GM12878 (cell line): ENCODE results near the gene EPB41L2. TPM values are rescaled to one million over a fixed set of nuclear protein-coding genes. Genes with fewer than 3 reads are reported as not detected.

Experiments used
- ATAC-seq: fragments of 200-7000 bp; cut with Tn5 transposase; 3 replicates; pipeline ENCODE4 v1.9.1; 2020; ENCODE audit warnings: mild to moderate bottlenecking, moderate library complexity
- BruUV-seq: library from RNA; stranded (reverse); fragments of 400-500 nt; replicated peaks from 2 replicates; lab custom pipeline; 2021; lab: Mats Ljungman, UMichigan
- CTCF ChIA-PET: fragments of 300-600 bp; sonication (Branson Sonifier 250); formaldehyde crosslinking; extraction: SDS; loops from one replicate; lab custom pipeline; 2021; ENCODE audit warnings: inconsistent platforms; lab: Yijun Ruan, JAX
- POLR2A ChIA-PET: fragments of 350-600 bp; formaldehyde crosslinking; extraction: SDS; loops from one replicate; lab custom pipeline; 2021; ENCODE audit warnings: inconsistent platforms; lab: Charles Lee
- RAD21 ChIA-PET: fragments of 300-600 bp; sonication (Branson Sonifier 250); formaldehyde crosslinking; loops from one replicate; lab custom pipeline; 2023; ENCODE audit warnings: antibody characterized with exemption; ENCODE audit not compliant: unreplicated experiment; lab: Charles Lee
- SMC1A ChIA-PET: fragments of 300-600 bp; sonication (Branson Sonifier 250); formaldehyde crosslinking; loops from one replicate; lab custom pipeline; 2023; ENCODE audit not compliant: unreplicated experiment, uncharacterized antibody; lab: Charles Lee
- DNase-seq: peaks from one replicate; pipeline ENCODE4 v3.0.0-alpha.2; 2011; ENCODE audit warnings: low read depth, low spot score
- FAIRE-seq: peaks from 3 replicates; lab custom pipeline; 2011; peaks lifted over from hg19 to GRCh38; lab: Jason Lieb, UNC
- H2AFZ ChIP-seq: 2 replicates; pipeline ENCODE4 v1.6.0; 2011; ENCODE audit warnings: low read depth, low read length, control low read depth; ENCODE audit not compliant: control insufficient read depth
- H3K27ac ChIP-seq: 2 replicates; pipeline ENCODE4 v1.5.1; 2011; ENCODE audit warnings: control low read depth; ENCODE audit not compliant: control insufficient read depth, insufficient read depth
- H3K27me3 ChIP-seq, 2 experiments: replicated peaks in 1 of 2; 2 replicates each; pipeline versions ENCODE4 v1.6.0 to v1.6.1; 2011; ENCODE audit warnings: low read length in 1 of 2; ENCODE audit not compliant: control insufficient read depth in 2 of 2, insufficient read depth in 2 of 2
- H3K36me3 ChIP-seq, 2 experiments: 2 replicates each; pipeline ENCODE4 v1.5.1; 2011; ENCODE audit warnings: low read length in 1 of 2; ENCODE audit not compliant: control insufficient read depth in 2 of 2, insufficient read depth in 2 of 2
- H3K4me1 ChIP-seq: 2 replicates; pipeline ENCODE4 v1.6.1; 2011; ENCODE audit warnings: mild to moderate bottlenecking, low read length, moderate library complexity, mixed read lengths; ENCODE audit not compliant: control insufficient read depth, insufficient read depth
- H3K4me2 ChIP-seq: 2 replicates; pipeline ENCODE4 v1.6.0; 2011; ENCODE audit warnings: control low read depth; ENCODE audit not compliant: control insufficient read depth, insufficient read depth
- H3K4me3 ChIP-seq: fragments of 200-600 bp; sonication (generic); 2 replicates; pipeline ENCODE4 v1.5.1; 2016
- H3K79me2 ChIP-seq: 2 replicates; pipeline ENCODE4 v1.6.0; 2011; ENCODE audit warnings: low read length; ENCODE audit not compliant: control insufficient read depth, insufficient read depth
- H3K9ac ChIP-seq: 2 replicates; pipeline ENCODE4 v1.8.0; 2011; ENCODE audit warnings: low read length, control low read depth, mixed read lengths; ENCODE audit not compliant: control insufficient read depth, insufficient read depth
- H3K9me3 ChIP-seq: replicated peaks from 3 replicates; pipeline ENCODE4 v1.5.1; 2011; ENCODE audit warnings: mild to moderate bottlenecking, low read length; ENCODE audit not compliant: control insufficient read depth, insufficient read depth
- H4K20me1 ChIP-seq: 2 replicates; pipeline ENCODE4 v1.6.0; 2011; ENCODE audit not compliant: control insufficient read depth, insufficient read depth
- CEBPZ ChIP-seq: fragments of 150-350 bp; IDR thresholded peaks from 2 replicates; pipeline ENCODE4 v1.6.1; 2016; ENCODE audit warnings: low read depth, low read length
- CHD1 ChIP-seq: IDR thresholded peaks from 2 replicates; pipeline ENCODE4 v1.6.1; 2012; ENCODE audit warnings: low read depth, low read length, improper control_type of control experiment
- EGR1 ChIP-seq, 2 experiments: IDR thresholded peaks; 1 replicate in 1 of 2; 2 replicates in 1 of 2; pipeline ENCODE4 v1.6.1; 2011 to 2012; ENCODE audit warnings: low read depth in 2 of 2, low read length in 2 of 2, borderline replicate concordance in 1 of 2, mild to moderate bottlenecking in 1 of 2, moderate library complexity in 1 of 2
- HSF1 ChIP-seq: fragments of 150-350 bp; IDR thresholded peaks from 2 replicates; pipeline ENCODE4 v1.6.1; 2014; ENCODE audit warnings: mild to moderate bottlenecking, low read depth, low read length
- NFYA ChIP-seq: IDR thresholded peaks from 2 replicates; pipeline ENCODE4 v1.6.1; 2011; ENCODE audit warnings: low read depth, mild to moderate bottlenecking, low read length, improper control_type of control experiment, borderline replicate concordance
- PKNOX1 ChIP-seq: fragments of 450-650 bp; IDR thresholded peaks from 2 replicates; pipeline ENCODE4 v1.6.1; 2016; ENCODE audit warnings: mild to moderate bottlenecking
- RCOR1 ChIP-seq: conservative IDR thresholded peaks from 2 replicates; pipeline ENCODE4 v1.6.1; 2012; ENCODE audit warnings: low read depth, low read length, improper control_type of control experiment
- YY1 ChIP-seq: IDR thresholded peaks from 2 replicates; pipeline ENCODE4 v1.6.1; 2011; ENCODE audit warnings: low read depth, mild to moderate bottlenecking, low read length
- WGBS: methylation state at CpG from one replicate; pipeline ENCODE4 v1.1.6; 2016; ENCODE audit warnings: low lambda C conversion rate; ENCODE audit not compliant: insufficient replicate concordance, insufficient coverage; ENCODE audit errors: missing lambda C conversion rate; 5-methylcytosine and 5-hydroxymethylcytosine counted together
- in situ Hi-C: fragments of 300-500 bp; cut with MboI; formaldehyde crosslinking; loops from 9 replicates; pipeline ENCODE4 v1.14.3; 2018; ENCODE audit warnings: mixed read lengths
- intact Hi-C: fragments of 100-400 bp; cut with micrococcal nuclease; formaldehyde crosslinking; loops from one replicate; pipeline ENCODE4 v1.14.2; 2022; ENCODE audit not compliant: unreplicated experiment
- polyA plus RNA-seq, 11 experiments: library from polyadenylated mRNA; depleted of rRNA in 4 of 11; unstranded in 6 of 11; stranded (reverse) in 5 of 11; fragments of >200 nt; fragmentation: Nextera tagmentation in 4 of 11; fragmentation: Illumina TruSeq in 1 of 11; extraction: Ambion mirVana in 4 of 11; extraction: Trizol in 1 of 11; gene quantifications; 1 replicate in 1 of 11; 2 replicates in 10 of 11; pipeline versions ENCODE4 v1.2.1 to v1.2.3, GENCODE V29; 2011 to 2016; ENCODE audit warnings: inconsistent platforms in 2 of 11, missing spikeins in 2 of 11, low read depth in 1 of 11
- total RNA-seq, 4 experiments: library from RNA; depleted of rRNA in 3 of 4; stranded (reverse); fragments of >200 nt in 3 of 4; fragmentation: Illumina TruSeq in 1 of 4; extraction: Trizol in 1 of 4; gene quantifications; 2 replicates each; pipeline versions ENCODE4 v1.2.1 to v1.2.3, GENCODE V29; 2013 to 2021

EPB41L2 gene
- total and polyA plus RNA-seq, 10 of the 15 experiments (the other 5 are each of a cell fraction or from before 2014, with no cell fraction given), result 7.4 to 41.6 (median 19.0) TPM

DNA sequence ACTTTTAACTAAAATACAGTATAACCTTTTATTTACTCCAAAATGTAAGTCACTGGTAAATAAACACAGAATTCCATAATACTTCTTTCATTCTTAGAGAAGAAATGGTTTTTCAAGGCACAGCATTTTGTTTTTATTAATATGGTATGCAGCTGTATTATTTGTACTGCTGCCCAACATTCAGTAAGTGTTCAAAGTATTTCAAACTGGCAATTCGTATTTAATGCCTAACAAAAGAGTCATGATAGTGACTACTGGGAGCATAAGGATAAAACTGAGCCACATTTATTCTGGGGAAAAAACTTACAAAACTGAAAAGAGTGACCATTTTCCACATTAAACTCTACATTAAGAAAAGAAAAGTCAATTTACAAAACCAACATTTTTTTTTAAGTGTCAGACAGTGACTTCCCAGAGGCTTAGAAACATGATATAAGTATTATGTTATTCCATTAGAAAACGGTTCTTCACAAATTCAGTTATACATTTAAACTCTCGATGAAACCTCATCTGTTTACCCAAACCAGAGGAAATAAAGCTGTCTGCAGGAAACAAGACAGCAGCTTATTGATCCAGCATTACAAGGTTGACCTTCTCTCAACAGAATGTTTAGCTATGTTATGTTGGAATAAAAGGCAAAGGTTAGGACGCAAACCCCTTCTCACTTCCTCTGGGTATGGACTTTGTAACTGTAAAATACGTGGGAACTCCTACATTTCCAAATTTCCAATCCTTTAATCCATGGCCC lies 24.3 kb downstream of the EPB41L2 start:
- Histone ChIP-seq H3K9ac (no peak overlapping the region), H4K20me1 (no peaks in the 10 kb centered on the region)
- TF ChIP-seq PKNOX1 (no peak), RCOR1 (no peak), NFYA (no peak), CHD1 (no peak), EGR1 (IDR thresholded peaks at IDR 0.05; ENCODE audit: borderline replicate concordance in 1 of 2, low read depth in 2 of 2, low read length in 2 of 2) (no peak), CEBPZ (no peak), HSF1 (no peak), YY1 (no peak)
- TF ChIP-seq, all 136 proteins: peak for 0
- ChIA-PET CTCF (interaction anchor here (0.9 to 1.1 kb wide), 2 partner anchors 11 to 154 kb away, joined by 3 to 4 read pairs; no protein-coding TSS in a partner anchor), POLR2A (no interaction called here), RAD21 (no interaction called here), SMC1A (no interaction called here)
- in situ Hi-C loops (no loop called here), intact Hi-C loops (no loop called here)
- H3K9me3 ChIP-seq, result no peaks in the 10 kb centered on the region
- DNase-seq (no peak), ATAC-seq (no peak), FAIRE-seq (no peak)
- no TSS peak for BruUV-seq
- H3K27ac ChIP-seq, result no peak overlapping the region
- no peaks in the 10 kb centered on the region for H3K27me3 ChIP-seq
- no peak overlapping the region for H3K4me3 ChIP-seq
- no peaks in the 10 kb centered on the region for H3K4me1 ChIP-seq
- no peak overlapping the region for H2AFZ ChIP-seq
- 86% methylated on average over 5 of the region's 5 CpGs for WGBS
- no peak overlapping the region for H3K4me2 ChIP-seq
- peaks cover 4% of the 10 kb centered on the region for H3K79me2 ChIP-seq
- H3K36me3 ChIP-seq, result no peaks in the 10 kb centered on the region
